Neural progenitor cell (in vitro differentiated cells): ENCODE data around the gene IKZF3.

ENCODE experiments used
- CTCF ChIP-seq: fragments of 200-600 bp; sonication (generic); IDR thresholded peaks from 2 replicates; pipeline ENCODE4 v1.5.1; 2017; ENCODE audit warnings: antibody characterized with exemption, mild to moderate bottlenecking
- EZH2 ChIP-seq: fragments of 200-600 bp; sonication (generic); IDR thresholded peaks from 2 replicates; pipeline ENCODE4 v1.6.1; 2017; ENCODE audit warnings: antibody characterized with exemption, mild to moderate bottlenecking, moderate library complexity

- no peak for TF ChIP-seq EZH2
- no peak for TF ChIP-seq CTCF
Observed at GRCh38 chr17:39782481-39782880, 81.6 kb downstream of the IKZF3 start.
